PC-3 (cell line): Measurements from ENCODE around the gene PCNX2. TPM values are rescaled to one million over a fixed set of nuclear protein-coding genes. Genes with fewer than 3 reads are reported as not detected.

Experiments
- ATAC-seq: fragments of 200-7000 bp; cut with Tn5 transposase; 2 replicates; pipeline ENCODE4 v1.9.1; 2020; ENCODE audit warnings: mild to moderate bottlenecking, moderate library complexity
- BruUV-seq: library from RNA; stranded (reverse); fragments of 400-500 nt; replicated peaks from 2 replicates; lab custom pipeline; 2021; lab: Mats Ljungman, UMichigan
- CTCF ChIA-PET: fragments of 300-600 bp; sonication (Branson Sonifier 250); formaldehyde crosslinking; loops from one replicate; lab custom pipeline; 2022; ENCODE audit warnings: antibody characterized with exemption; lab: Charles Lee
- POLR2A ChIA-PET: fragments of 300-600 bp; sonication (Branson Sonifier 250); formaldehyde crosslinking; loops from one replicate; lab custom pipeline; 2022; ENCODE audit warnings: antibody characterized with exemption; ENCODE audit not compliant: unreplicated experiment; lab: Charles Lee
- DNase-seq: peaks from one replicate; pipeline ENCODE4 v3.0.0-alpha.2; 2015
- H2AFZ ChIP-seq: fragments of 300-600 bp; sonication (generic); 2 replicates; pipeline ENCODE4 v1.6.0; 2016; ENCODE audit warnings: antibody characterized with exemption, low read length
- H3F3A ChIP-seq: fragments of 300-600 bp; sonication (generic); one replicate; pipeline ENCODE4 v1.6.0; 2017; ENCODE audit warnings: antibody characterized with exemption, low read length, control low read depth, mild to moderate bottlenecking; ENCODE audit not compliant: unreplicated experiment
- H3K27ac ChIP-seq: fragments of 300-600 bp; sonication (generic); 2 replicates; pipeline ENCODE4 v1.5.1; 2016; ENCODE audit warnings: mild to moderate bottlenecking, low read length
- H3K27me3 ChIP-seq: fragments of 300-600 bp; sonication (generic); 2 replicates; pipeline ENCODE4 v1.6.1; 2016; ENCODE audit warnings: low read length, mixed read lengths
- H3K36me3 ChIP-seq: fragments of 300-600 bp; sonication (generic); 2 replicates; pipeline ENCODE4 v1.6.1; 2016; ENCODE audit warnings: low read depth, mixed run types, low read length, mixed read lengths
- H3K4me1 ChIP-seq: fragments of 300-600 bp; sonication (generic); 2 replicates; pipeline ENCODE4 v1.5.1; 2016; ENCODE audit warnings: low read length; ENCODE audit not compliant: insufficient read depth
- H3K4me2 ChIP-seq: fragments of 300-600 bp; sonication (generic); 2 replicates; pipeline ENCODE4 v1.6.0; 2016; ENCODE audit warnings: low read length
- H3K4me3 ChIP-seq: fragments of 300-600 bp; sonication (generic); 2 replicates; pipeline ENCODE4 v1.5.1; 2016; ENCODE audit warnings: mild to moderate bottlenecking, low read length, mixed read lengths
- H3K79me2 ChIP-seq: fragments of 300-600 bp; sonication (generic); 2 replicates; pipeline ENCODE4 v1.6.1; 2017; ENCODE audit warnings: low read length, mixed read lengths
- H3K9ac ChIP-seq: fragments of 300-600 bp; sonication (generic); 2 replicates; pipeline ENCODE4 v1.6.0; 2016; ENCODE audit warnings: mild to moderate bottlenecking, low read length
- H3K9me2 ChIP-seq: fragments of 300-600 bp; sonication (generic); replicated peaks from 2 replicates; pipeline ENCODE4 v1.6.1; 2016; ENCODE audit warnings: mixed run types, low read length, mixed read lengths
- H3K9me3 ChIP-seq: fragments of 300-600 bp; sonication (generic); 2 replicates; pipeline ENCODE4 v1.6.1; 2016; ENCODE audit warnings: low read length, mixed read lengths
- H4K20me1 ChIP-seq: fragments of 300-600 bp; sonication (generic); 2 replicates; pipeline ENCODE4 v1.6.1; 2016; ENCODE audit warnings: low read length, mixed read lengths
- CTCF ChIP-seq: fragments of 300-600 bp; sonication (generic); conservative IDR thresholded peaks from 2 replicates; pipeline ENCODE4 v1.5.1; 2017; ENCODE audit warnings: antibody characterized with exemption, low read depth, mild to moderate bottlenecking, low read length
- EZH2 ChIP-seq: fragments of 300-600 bp; sonication (generic); IDR thresholded peaks from one replicate; pipeline ENCODE4 v1.6.1; 2017; ENCODE audit warnings: antibody characterized with exemption, mild to moderate bottlenecking, low read length; ENCODE audit not compliant: unreplicated experiment
- EZH2phosphoT487 ChIP-seq: fragments of 300-600 bp; sonication (generic); IDR thresholded peaks from 2 replicates; pipeline ENCODE4 v1.6.1; 2018; ENCODE audit warnings: mild to moderate bottlenecking, antibody characterized with exemption, low read length, borderline replicate concordance
- intact Hi-C: fragments of 100-400 bp; cut with micrococcal nuclease; formaldehyde crosslinking; loops from 2 replicates; pipeline ENCODE4 v1.9.0; 2023
- total RNA-seq: library from RNA; depleted of rRNA; stranded (reverse); fragments of >200 nt; gene quantifications from 2 replicates; pipeline ENCODE4 v1.2.3, GENCODE V29; 2014

Gene PCNX2
- total RNA-seq, 1 experiment from 2014 or later: 17.3 TPM

- Histone ChIP-seq H3K9me3 (no peaks in the 10 kb centered on the region), H3F3A (no peaks in the 10 kb centered on the region), H3K79me2 (no peaks in the 10 kb centered on the region), H3K36me3 (peaks cover 9% of the 10 kb centered on the region), H3K4me1 (peaks cover 12% of the 10 kb centered on the region; the same call in 1 of the 2 replicates), H2AFZ (no peak overlapping the region), H3K4me2 (no peak overlapping the region), H3K9me2 (no peaks in the 10 kb centered on the region), H3K4me3 (no peak overlapping the region), H3K27ac (no peak overlapping the region), H3K27me3 (no peaks in the 10 kb centered on the region), H3K9ac (no peak overlapping the region), H4K20me1 (no peaks in the 10 kb centered on the region)
- POLR2A ChIA-PET: interaction anchor here (0.6 kb wide), 1 partner anchor 544 kb away, joined by 4 read pairs; no protein-coding TSS in a partner anchor
- CTCF ChIA-PET: interaction anchor here (0.6 kb wide), 1 partner anchor 192 kb away, joined by 3 read pairs; no protein-coding TSS in a partner anchor
- DNase-seq (peak; percentile 89), ATAC-seq (peak; percentile 75)
- intact Hi-C loops: loop anchor here (1.0 to 5.0 kb wide), 4 partner anchors 147 to 542 kb away; partner anchors contain the start of genes NTPCR and SIPA1L2
- BruUV-seq: no TSS peak
- TF ChIP-seq CTCF (peak; percentile 89), EZH2phosphoT487 (no peak), EZH2 (no peak)
These were observed 123.3 kb downstream of the PCNX2 start for GRCh38 chr1:233172201-233172600.

- no peak overlapping the region for H2AFZ ChIP-seq
- ATAC-seq (no peak), DNase-seq (no peak)
- ChIA-PET POLR2A (no interaction called here), CTCF (interaction anchor here (0.6 kb wide), 1 partner anchor 145 kb away, joined by 3 read pairs; no protein-coding TSS in a partner anchor)
- no peak overlapping the region for H3K4me3 ChIP-seq
- TF ChIP-seq EZH2phosphoT487 (no peak), EZH2 (no peak), CTCF (no peak)
- intact Hi-C loops: loop anchor here (5.0 kb wide), 1 partner anchor 218 kb away; the partner anchor contains the start of gene NTPCR
- H3K27me3 ChIP-seq: no peaks in the 10 kb centered on the region
- no TSS peak for BruUV-seq
- H4K20me1 ChIP-seq: no peaks in the 10 kb centered on the region
- no peaks in the 10 kb centered on the region for H3K9me2 ChIP-seq
- H3K27ac ChIP-seq: no peak overlapping the region
- peaks cover 7% of the 10 kb centered on the region; the same call in 1 of the 2 replicates for H3K36me3 ChIP-seq
- no peak overlapping the region for H3K4me2 ChIP-seq
- no peak overlapping the region for H3K9ac ChIP-seq
- no peaks in the 10 kb centered on the region for H3F3A ChIP-seq
- H3K79me2 ChIP-seq: no peaks in the 10 kb centered on the region
- H3K9me3 ChIP-seq: no peaks in the 10 kb centered on the region
- peaks cover 12% of the 10 kb centered on the region; the same call in 1 of the 2 replicates for H3K4me1 ChIP-seq
These were observed 124.8 kb downstream of the PCNX2 start for GRCh38 chr1:233170741-233171140.

GRCh38 chr1:233168384-233168783 is 127.1 kb downstream of the PCNX2 start:
- Histone ChIP-seq H3K4me3 (no peak overlapping the region), H2AFZ (no peak overlapping the region), H3K36me3 (peaks cover 15% of the 10 kb centered on the region; the same call in 1 of the 2 replicates), H3K27ac (peak overlapping the region; percentile 22), H4K20me1 (no peaks in the 10 kb centered on the region), H3K9me3 (no peaks in the 10 kb centered on the region), H3K9ac (no peak overlapping the region), H3K79me2 (no peaks in the 10 kb centered on the region), H3K27me3 (no peaks in the 10 kb centered on the region), H3K9me2 (no peaks in the 10 kb centered on the region), H3F3A (no peaks in the 10 kb centered on the region), H3K4me1 (peaks cover 12% of the 10 kb centered on the region; the same call in 1 of the 2 replicates), H3K4me2 (no peak overlapping the region)
- intact Hi-C loops: loop anchor here (1.0 kb wide), 1 partner anchor 55 kb away; no protein-coding TSS in a partner anchor
- CTCF ChIA-PET: interaction anchor here (0.6 to 1.1 kb wide), 2 partner anchors 55 to 95 kb away, joined by 3 read pairs; no protein-coding TSS in a partner anchor
- ATAC-seq (peak; percentile 95), DNase-seq (peak; percentile 70)
- TF ChIP-seq EZH2 (no peak), CTCF (no peak), EZH2phosphoT487 (no peak)
- POLR2A ChIA-PET: interaction anchor here (0.5 to 0.7 kb wide), 3 partner anchors 32 to 1497 kb away, joined by 3 to 8 read pairs (median 3); no protein-coding TSS in a partner anchor
- no TSS peak for BruUV-seq
